Natural killer cell treated with Interleukin-12 subunit alpha and Interleukin-12 subunit beta and Interleukin-15 and Interleukin-18, amount 100 ng/mL, for 72 hours (primary cell): ENCODE measurements around the gene EMID1. TPM values are rescaled to one million over a fixed set of nuclear protein-coding genes. Genes with fewer than 3 reads are reported as not detected.
A peak's percentile ranks its signal among the peaks of the same experiment; 100 is the strongest.

Experiments
- ATAC-seq, 2 donors: fragments of 150-1000 bp; cut with Tn5 transposase in 1 of 2; sonication (Bioruptor Pico), chemical (Tn5 transposase) in 1 of 2; 2 replicates each; pipeline ENCODE4 v1.10.0; 2021
- DNase-seq: peaks from one replicate; pipeline ENCODE4 v3.0.0; 2022; ENCODE audit warnings: low spot score
- H3K27ac Mint-ChIP-seq, 2 donors: 1 replicate in 1 of 2; 2 replicates in 1 of 2; pipeline ENCODE4 v1.8.0; 2022; ENCODE audit warnings: mixed read lengths in 2 of 2, mild to moderate bottlenecking in 1 of 2, moderate library complexity in 1 of 2
- H3K27me3 Mint-ChIP-seq, 2 donors: 1 replicate in 1 of 2; 2 replicates in 1 of 2; pipeline ENCODE4 v1.8.0; 2022; ENCODE audit warnings: mixed read lengths in 2 of 2
- H3K36me3 Mint-ChIP-seq: one replicate; pipeline ENCODE4 v1.8.0; 2022; ENCODE audit warnings: mixed read lengths
- H3K4me1 Mint-ChIP-seq, 2 donors: 1 replicate in 1 of 2; 2 replicates in 1 of 2; pipeline ENCODE4 v1.8.0; 2022; ENCODE audit warnings: low read depth in 2 of 2, mixed read lengths in 2 of 2, mild to moderate bottlenecking in 1 of 2
- H3K4me3 Mint-ChIP-seq: one replicate; pipeline ENCODE4 v1.8.0; 2022; ENCODE audit warnings: mixed read lengths
- H3K9me3 Mint-ChIP-seq: 2 replicates; pipeline ENCODE4 v1.8.0; 2022; ENCODE audit warnings: mixed read lengths
- total RNA-seq, 2 donors: library from RNA; stranded (reverse); gene quantifications; one replicate each; pipeline ENCODE4 v1.2.3, GENCODE V29; 2022

EMID1 gene
- total RNA-seq, 2 donors from 2014 or later = 0.67 to 0.71 TPM

GRCh38 chr22:29183971-29184848 is 21.5 kb upstream of the EMID1 start:
- ATAC-seq (no peak), DNase-seq (no peak)
- no peaks in the 10 kb centered on the region for H3K4me1 Mint-ChIP-seq
- no peak overlapping the region for H3K27ac Mint-ChIP-seq
- H3K27me3 Mint-ChIP-seq = no peaks in the 10 kb centered on the region
- no peak overlapping the region for H3K4me3 Mint-ChIP-seq
- H3K9me3 Mint-ChIP-seq = no peaks in the 10 kb centered on the region
- H3K36me3 Mint-ChIP-seq = no peaks in the 10 kb centered on the region

DNA sequence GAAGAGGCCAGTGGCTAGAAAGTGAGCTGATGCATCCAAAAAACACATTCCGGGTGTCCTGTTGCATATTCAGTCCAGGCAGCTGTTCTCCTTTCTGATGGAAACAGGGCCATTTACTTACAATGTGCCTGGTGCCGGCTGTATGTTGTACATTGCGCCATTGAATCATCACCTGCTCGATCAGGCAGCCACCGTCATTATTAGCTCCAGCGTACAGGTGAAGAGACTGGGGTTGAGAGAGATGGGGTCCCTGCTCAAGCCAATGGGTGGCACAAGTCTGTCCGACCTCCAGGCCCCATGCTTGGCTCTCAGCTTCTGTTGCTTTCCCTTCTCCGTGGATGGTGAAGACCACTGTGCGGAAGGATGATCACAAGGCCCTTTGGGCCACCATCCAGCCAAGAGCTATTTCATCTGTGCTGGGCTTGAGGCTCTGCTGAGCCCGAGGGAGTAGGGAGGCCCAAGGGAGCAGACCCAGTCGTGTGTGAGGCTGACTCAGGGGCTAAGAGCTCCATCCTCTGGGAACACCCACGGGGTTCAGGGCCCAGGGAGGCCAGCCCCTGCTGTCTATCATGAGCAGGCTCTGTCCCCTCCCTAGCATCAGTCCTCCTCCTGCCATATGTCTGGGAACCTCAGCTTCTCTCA is 20.7 kb upstream of the EMID1 start:
- Mint-ChIP-seq H3K4me1 (no peaks in the 10 kb centered on the region), H3K9me3 (no peaks in the 10 kb centered on the region), H3K27ac (no peak overlapping the region), H3K36me3 (no peaks in the 10 kb centered on the region), H3K27me3 (no peaks in the 10 kb centered on the region), H3K4me3 (no peak overlapping the region)
- no peak for DNase-seq
- ATAC-seq = no peak

- Mint-ChIP-seq H3K36me3 (no peaks in the 10 kb centered on the region), H3K27me3 (no peaks in the 10 kb centered on the region), H3K4me1 (no peaks in the 10 kb centered on the region), H3K4me3 (no peak overlapping the region), H3K27ac (no peak overlapping the region), H3K9me3 (no peaks in the 10 kb centered on the region)
- ATAC-seq (no peak), DNase-seq (no peak)
Measured at GRCh38 chr22:29186302-29186701, 19.4 kb upstream of the EMID1 start.

DNA sequence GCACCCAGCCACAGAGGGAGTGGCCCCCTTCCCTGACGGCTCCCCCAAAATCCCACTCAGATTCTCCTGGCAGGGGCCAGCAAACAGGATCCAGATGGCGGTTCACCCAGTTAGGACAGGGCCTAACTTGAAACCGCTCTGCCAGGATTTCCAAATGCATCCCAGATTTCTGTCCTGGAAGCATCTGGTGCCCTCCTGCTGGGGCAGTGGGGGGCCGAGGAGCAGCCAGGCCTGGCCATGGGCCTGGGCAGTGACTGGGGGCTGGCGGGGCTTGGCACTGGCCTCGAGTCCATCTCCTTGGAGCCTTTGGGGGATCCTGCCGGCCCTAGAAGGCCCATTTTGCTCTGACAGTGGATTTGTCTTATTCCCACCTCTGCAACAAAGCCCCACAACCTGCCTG is 17.9 kb upstream of the EMID1 start:
- no peak overlapping the region for H3K4me3 Mint-ChIP-seq
- H3K36me3 Mint-ChIP-seq = no peaks in the 10 kb centered on the region
- no peaks in the 10 kb centered on the region for H3K27me3 Mint-ChIP-seq
- peak overlapping the region in 1 of 2 donors; percentile 8 for H3K27ac Mint-ChIP-seq
- no peaks in the 10 kb centered on the region for H3K4me1 Mint-ChIP-seq
- DNase-seq (no peak), ATAC-seq (no peak)
- H3K9me3 Mint-ChIP-seq = no peaks in the 10 kb centered on the region

- DNase-seq (no peak), ATAC-seq (no peak)
- Mint-ChIP-seq H3K27ac (no peak overlapping the region), H3K4me3 (no peak overlapping the region), H3K27me3 (no peaks in the 10 kb centered on the region), H3K4me1 (no peaks in the 10 kb centered on the region), H3K36me3 (no peaks in the 10 kb centered on the region), H3K9me3 (no peaks in the 10 kb centered on the region)
Measured at GRCh38 chr22:29190051-29190450, 15.6 kb upstream of the EMID1 start.

DNA sequence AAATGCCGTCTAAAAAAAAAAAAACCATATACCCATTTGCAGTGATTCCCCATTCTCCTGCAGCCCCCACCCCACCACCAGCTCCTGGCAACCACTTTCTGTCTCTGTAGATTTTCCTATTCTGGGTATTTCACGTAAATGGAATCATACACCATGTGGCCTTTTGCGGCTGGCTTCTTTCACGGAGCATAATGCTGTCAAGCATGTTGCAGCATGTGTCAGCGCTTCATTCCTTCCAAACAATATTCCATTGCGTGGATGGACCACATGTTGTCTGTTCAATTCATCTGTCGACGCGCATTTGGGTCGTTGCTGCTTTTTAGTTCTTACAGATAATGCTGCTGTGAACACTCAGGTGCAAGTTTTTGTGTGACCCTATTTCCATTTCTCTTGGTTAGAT is 14.8 kb upstream of the EMID1 start:
- Mint-ChIP-seq H3K36me3 (no peaks in the 10 kb centered on the region), H3K9me3 (no peaks in the 10 kb centered on the region), H3K4me3 (no peak overlapping the region), H3K27me3 (no peaks in the 10 kb centered on the region), H3K27ac (no peak overlapping the region), H3K4me1 (peaks cover 0 to 4% of the 10 kb centered on the region in 2 donors)
- no peak for ATAC-seq
- DNase-seq = no peak

DNA sequence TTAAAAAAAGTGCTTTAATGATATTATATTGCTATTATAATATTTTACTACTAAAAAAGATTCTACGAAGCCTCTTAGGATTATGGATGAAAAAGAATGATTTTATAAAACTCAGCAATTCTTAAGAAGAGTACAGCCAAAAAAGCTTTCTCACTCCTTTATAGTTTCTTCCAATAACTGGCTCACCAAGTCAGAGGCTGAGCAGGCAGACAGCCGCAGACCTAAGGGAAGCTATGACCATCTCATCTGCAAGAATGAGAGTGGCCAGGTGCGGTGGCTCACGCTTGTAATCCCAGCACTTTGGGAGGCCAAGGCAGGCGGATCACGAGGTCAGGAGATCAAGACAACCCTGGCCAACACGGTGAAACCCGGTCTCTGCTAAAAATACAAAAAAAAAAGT is 12.7 kb upstream of the EMID1 start:
- Mint-ChIP-seq H3K36me3 (no peaks in the 10 kb centered on the region), H3K9me3 (no peaks in the 10 kb centered on the region), H3K4me1 (peaks cover 0 to 6% of the 10 kb centered on the region in 2 donors), H3K27me3 (no peaks in the 10 kb centered on the region), H3K27ac (no peak overlapping the region), H3K4me3 (no peak overlapping the region)
- no peak for ATAC-seq
- no peak for DNase-seq

- Mint-ChIP-seq H3K4me3 (no peak overlapping the region), H3K4me1 (peaks cover 0 to 6% of the 10 kb centered on the region in 2 donors), H3K27me3 (no peaks in the 10 kb centered on the region), H3K9me3 (no peaks in the 10 kb centered on the region), H3K36me3 (no peaks in the 10 kb centered on the region), H3K27ac (no peak overlapping the region)
- ATAC-seq = no peak
- DNase-seq = no peak
Measured at GRCh38 chr22:29194184-29194583, 11.5 kb upstream of the EMID1 start.

GRCh38 chr22:29195118-29195963 is 10.4 kb upstream of the EMID1 start:
- Mint-ChIP-seq H3K36me3 (no peaks in the 10 kb centered on the region), H3K4me1 (peaks cover 0 to 9% of the 10 kb centered on the region in 2 donors), H3K27ac (no peak overlapping the region), H3K4me3 (no peak overlapping the region), H3K9me3 (no peaks in the 10 kb centered on the region), H3K27me3 (no peaks in the 10 kb centered on the region)
- ATAC-seq = peak in 1 of 2 donors; percentile 37
- no peak for DNase-seq

DNA sequence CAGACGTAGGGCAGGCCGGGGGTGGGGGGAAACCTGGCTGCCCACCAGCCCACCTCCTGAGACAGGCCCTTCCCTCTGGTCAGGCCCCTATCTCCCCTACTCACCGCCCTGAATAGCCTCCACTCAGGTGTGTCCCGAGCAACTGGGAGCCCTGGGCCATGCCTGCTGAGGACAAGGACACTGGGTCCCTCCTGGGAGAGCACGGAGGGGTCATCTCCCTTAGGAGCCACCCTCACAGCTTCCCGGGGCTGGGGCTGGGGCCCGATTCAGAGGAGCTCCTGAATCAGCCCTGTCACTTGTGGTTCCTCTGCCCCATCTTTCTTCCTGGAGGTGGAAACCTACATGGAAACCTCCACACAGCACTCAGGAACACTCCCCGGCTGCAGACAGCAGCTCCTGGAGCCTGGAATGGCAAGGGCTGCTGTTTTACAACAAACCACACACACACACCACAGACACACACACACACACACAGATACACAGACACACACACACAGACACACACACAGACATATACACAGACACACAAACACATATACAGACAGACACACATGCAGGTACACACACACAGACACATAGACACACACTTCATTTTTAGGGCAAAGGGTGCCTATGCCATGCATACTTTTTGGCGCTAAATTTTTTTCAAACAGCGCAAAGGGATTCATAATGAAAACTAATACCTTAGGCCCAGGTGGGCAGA is 9.6 kb upstream of the EMID1 start:
- DNase-seq (no peak), ATAC-seq (peak in 1 of 2 donors; percentile 47)
- H3K4me1 Mint-ChIP-seq = peaks cover 1 to 9% of the 10 kb centered on the region in 2 donors
- H3K36me3 Mint-ChIP-seq = no peaks in the 10 kb centered on the region
- no peak overlapping the region for H3K27ac Mint-ChIP-seq
- H3K9me3 Mint-ChIP-seq = no peaks in the 10 kb centered on the region
- no peak overlapping the region for H3K4me3 Mint-ChIP-seq
- no peaks in the 10 kb centered on the region for H3K27me3 Mint-ChIP-seq

- no peak overlapping the region for H3K27ac Mint-ChIP-seq
- no peak for ATAC-seq
- no peak overlapping the region for H3K4me3 Mint-ChIP-seq
- no peaks in the 10 kb centered on the region for H3K36me3 Mint-ChIP-seq
- DNase-seq = no peak
- H3K4me1 Mint-ChIP-seq = peaks cover 10 to 17% of the 10 kb centered on the region in 2 donors
- no peaks in the 10 kb centered on the region for H3K9me3 Mint-ChIP-seq
- no peaks in the 10 kb centered on the region for H3K27me3 Mint-ChIP-seq
Measured at GRCh38 chr22:29197096-29197495, 8.6 kb upstream of the EMID1 start.

- H3K27ac Mint-ChIP-seq = no peak overlapping the region
- ATAC-seq (no peak), DNase-seq (no peak)
- no peak overlapping the region for H3K4me3 Mint-ChIP-seq
- H3K4me1 Mint-ChIP-seq = peaks cover 21 to 24% of the 10 kb centered on the region in 2 donors
- H3K9me3 Mint-ChIP-seq = no peaks in the 10 kb centered on the region
- H3K27me3 Mint-ChIP-seq = no peaks in the 10 kb centered on the region
- H3K36me3 Mint-ChIP-seq = no peaks in the 10 kb centered on the region
Measured at GRCh38 chr22:29198240-29198639, 7.5 kb upstream of the EMID1 start.

- Mint-ChIP-seq H3K27ac (peak overlapping the region in 1 of 2 donors; percentile 58), H3K4me1 (peaks cover 24 to 31% of the 10 kb centered on the region in 2 donors), H3K36me3 (no peaks in the 10 kb centered on the region), H3K9me3 (no peaks in the 10 kb centered on the region), H3K27me3 (peaks cover 0 to 3% of the 10 kb centered on the region in 2 donors), H3K4me3 (no peak overlapping the region)
- no peak for DNase-seq
- no peak for ATAC-seq
Measured at GRCh38 chr22:29199702-29200400, 5.8 kb upstream of the EMID1 start.
